Mucosa of descending colon (tissue), 3 donors: ENCODE measurements around the gene MME. TPM values are rescaled to one million over a fixed set of nuclear protein-coding genes. Genes with fewer than 3 reads are reported as not detected.

Source experiments
- ATAC-seq: fragments of 200-7000 bp; cut with Tn5 transposase; one replicate; pipeline ENCODE4 v1.9.1; 2020; ENCODE audit warnings: mild to moderate bottlenecking, moderate library complexity
- DNase-seq, 3 donors: peaks; one replicate each; pipeline ENCODE4 v3.0.0-alpha.2; 2020
- H3K36me3 ChIP-seq: fragments of 200-600 bp; one replicate; pipeline ENCODE4 v1.8.0; 2021; ENCODE audit warnings: low read depth, mild to moderate bottlenecking
- H3K4me1 ChIP-seq: fragments of 200-600 bp; one replicate; pipeline ENCODE4 v1.8.0; 2021; ENCODE audit warnings: low read depth, mild to moderate bottlenecking
- H3K4me3 ChIP-seq: fragments of 200-600 bp; one replicate; pipeline ENCODE4 v1.8.0; 2021; ENCODE audit warnings: mild to moderate bottlenecking
- H3K9me3 ChIP-seq: fragments of 200-600 bp; one replicate; pipeline ENCODE4 v1.8.0; 2021; ENCODE audit warnings: mild to moderate bottlenecking
- CTCF ChIP-seq: fragments of 200-600 bp; IDR thresholded peaks from one replicate; pipeline ENCODE4 v1.8.0; 2022; ENCODE audit warnings: antibody characterized with exemption, mild to moderate bottlenecking
- intact Hi-C, 2 donors: fragments of 100-400 bp; cut with DNase I in 1 of 2; cut with micrococcal nuclease in 1 of 2; formaldehyde crosslinking; loops; one replicate each; pipeline versions ENCODE4 v1.11.0 to v1.11.1; 2022; cut with DNase I, micrococcal nuclease
- total RNA-seq, 3 donors: library from RNA; stranded (reverse); fragmentation: NEBNext Ultra II Directional in 2 of 3; extraction: Animal tissue kit (Norgen Biotek cat#: 25700) in 2 of 3; gene quantifications; one replicate each; pipeline versions ENCODE4 v1.2.1 to v1.2.4, GENCODE V29; 2021 to 2023
- donor health status: DM: no; HTN: no; CAD: no; lungs with moderate emphysema.
- donor health status: DM: no; HTN: no; CAD: no.
- donor health status: DM: no; HTN: yes; CAD: no.

Gene MME
- total RNA-seq, 3 donors from 2014 or later: 1.4 to 1.9 (median 1.6) TPM

- no peaks in the 10 kb centered on the region for H3K4me1 ChIP-seq
- ATAC-seq: no peak
- DNase-seq: no peak
- TF ChIP-seq CTCF: no peak
- H3K36me3 ChIP-seq: no peaks in the 10 kb centered on the region
- H3K4me3 ChIP-seq: no peak overlapping the region
- intact Hi-C loops: no loop called here
- no peaks in the 10 kb centered on the region for H3K9me3 ChIP-seq
Measured at GRCh38 chr3:155217591-155217990, 137.5 kb downstream of the MME start.

- Histone ChIP-seq H3K4me3 (no peak overlapping the region), H3K9me3 (no peaks in the 10 kb centered on the region), H3K4me1 (no peaks in the 10 kb centered on the region), H3K36me3 (no peaks in the 10 kb centered on the region)
- DNase-seq: no peak
- no peak for ATAC-seq
- intact Hi-C loops: no loop called here
- no peak for TF ChIP-seq CTCF
Measured at GRCh38 chr3:155218462-155218861, 138.3 kb downstream of the MME start.

- no peaks in the 10 kb centered on the region for H3K9me3 ChIP-seq
- no peaks in the 10 kb centered on the region for H3K4me1 ChIP-seq
- no peak overlapping the region for H3K4me3 ChIP-seq
- intact Hi-C loops: no loop called here
- DNase-seq (no peak), ATAC-seq (no peak)
- H3K36me3 ChIP-seq: no peaks in the 10 kb centered on the region
- TF ChIP-seq CTCF: no peak
Measured at GRCh38 chr3:155219106-155219505, 139.0 kb downstream of the MME start.

- Histone ChIP-seq H3K9me3 (no peaks in the 10 kb centered on the region), H3K4me1 (no peaks in the 10 kb centered on the region), H3K4me3 (no peak overlapping the region), H3K36me3 (no peaks in the 10 kb centered on the region)
- intact Hi-C loops: no loop called here
- ATAC-seq: no peak
- DNase-seq: peak in 1 of 3 donors; percentile 36
- TF ChIP-seq CTCF: no peak
Measured at GRCh38 chr3:155225417-155225816, 145.3 kb downstream of the MME start.

- ATAC-seq (no peak), DNase-seq (no peak)
- no peak for TF ChIP-seq CTCF
- H3K36me3 ChIP-seq: no peaks in the 10 kb centered on the region
- intact Hi-C loops: no loop called here
- H3K4me3 ChIP-seq: no peak overlapping the region
- H3K9me3 ChIP-seq: no peaks in the 10 kb centered on the region
- H3K4me1 ChIP-seq: no peaks in the 10 kb centered on the region
Measured at GRCh38 chr3:155227141-155227540, 147.0 kb downstream of the MME start.

GRCh38 chr3:155228676-155229075 lies 148.6 kb downstream of the MME start:
- intact Hi-C loops: no loop called here
- ATAC-seq (no peak), DNase-seq (no peak)
- no peak for TF ChIP-seq CTCF
- Histone ChIP-seq H3K4me3 (no peak overlapping the region), H3K9me3 (no peaks in the 10 kb centered on the region), H3K4me1 (no peaks in the 10 kb centered on the region), H3K36me3 (no peaks in the 10 kb centered on the region)
